HEK293 (cell line): ENCODE results near the gene PFN1.

Experiments
- GLIS1 ChIP-seq: fragments of 450-650 bp; formaldehyde crosslinking; IDR thresholded peaks from 2 replicates; pipeline ENCODE4 v1.5.1; 2016; ENCODE audit warnings: missing biosample characterization, missing genetic modification characterization
- GLIS2 ChIP-seq: fragments of 450-650 bp; formaldehyde crosslinking; IDR thresholded peaks from 2 replicates; pipeline ENCODE4 v1.5.1; 2016; ENCODE audit warnings: missing biosample characterization, missing genetic modification characterization
- HIC1 ChIP-seq: fragments of 450-650 bp; formaldehyde crosslinking; IDR thresholded peaks from 2 replicates; pipeline ENCODE4 v1.5.1; 2016; ENCODE audit warnings: missing biosample characterization, missing genetic modification characterization
- IKZF3 ChIP-seq: fragments of 450-650 bp; IDR thresholded peaks from 2 replicates; pipeline ENCODE4 v1.5.0; 2018; ENCODE audit warnings: missing biosample characterization, mild to moderate bottlenecking, missing genetic modification characterization, moderate library complexity
- KLF16 ChIP-seq: fragments of 450-650 bp; formaldehyde crosslinking; IDR thresholded peaks from 2 replicates; pipeline ENCODE4 v1.5.1; 2017; ENCODE audit warnings: missing biosample characterization, missing genetic modification characterization
- REPIN1 ChIP-seq: fragments of 450-650 bp; formaldehyde crosslinking; IDR thresholded peaks from 2 replicates; pipeline ENCODE4 v1.5.1; 2017; ENCODE audit warnings: missing biosample characterization, missing genetic modification characterization, low read depth
- REST ChIP-seq: fragments of 450-650 bp; formaldehyde crosslinking; IDR thresholded peaks from 2 replicates; pipeline ENCODE4 v1.5.1; 2016; ENCODE audit warnings: missing biosample characterization, missing genetic modification characterization
- ZBTB44 ChIP-seq: fragments of 450-650 bp; IDR thresholded peaks from 2 replicates; pipeline ENCODE4 v1.5.1; 2018; ENCODE audit warnings: missing biosample characterization, mild to moderate bottlenecking, missing genetic modification characterization
- ZEB2 ChIP-seq: fragments of 450-650 bp; formaldehyde crosslinking; IDR thresholded peaks from 2 replicates; pipeline ENCODE4 v1.5.1; 2016; ENCODE audit warnings: missing biosample characterization, missing genetic modification characterization
- ZFP37 ChIP-seq: fragments of 450-650 bp; formaldehyde crosslinking; IDR thresholded peaks from 2 replicates; pipeline ENCODE4 v1.5.1; 2016; ENCODE audit warnings: missing biosample characterization, missing genetic modification characterization
- ZNF155 ChIP-seq: fragments of 450-650 bp; formaldehyde crosslinking; IDR thresholded peaks from 2 replicates; pipeline ENCODE4 v1.5.1; 2016; ENCODE audit warnings: missing biosample characterization, missing genetic modification characterization
- ZNF2 ChIP-seq: fragments of 450-650 bp; formaldehyde crosslinking; IDR thresholded peaks from 2 replicates; pipeline ENCODE4 v1.5.1; 2016; ENCODE audit warnings: missing biosample characterization, missing genetic modification characterization
- ZNF202 ChIP-seq: fragments of 450-650 bp; formaldehyde crosslinking; IDR thresholded peaks from 2 replicates; pipeline ENCODE4 v1.5.1; 2016; ENCODE audit warnings: missing biosample characterization, missing genetic modification characterization, borderline replicate concordance
- ZNF24 ChIP-seq: fragments of 450-650 bp; formaldehyde crosslinking; IDR thresholded peaks from 2 replicates; pipeline ENCODE4 v1.5.1; 2016; ENCODE audit warnings: missing biosample characterization, missing genetic modification characterization
- ZNF391 ChIP-seq: fragments of 450-650 bp; formaldehyde crosslinking; IDR thresholded peaks from 2 replicates; pipeline ENCODE4 v1.5.1; 2016; ENCODE audit warnings: low read depth, missing biosample characterization, missing genetic modification characterization, borderline replicate concordance
- ZNF398 ChIP-seq: fragments of 450-650 bp; formaldehyde crosslinking; IDR thresholded peaks from 2 replicates; pipeline ENCODE4 v1.5.1; 2017; ENCODE audit warnings: missing biosample characterization, missing genetic modification characterization
- ZNF433 ChIP-seq: fragments of 450-650 bp; formaldehyde crosslinking; IDR thresholded peaks from 2 replicates; pipeline ENCODE4 v1.5.1; 2016; ENCODE audit warnings: missing biosample characterization, missing genetic modification characterization, low read depth
- ZNF660 ChIP-seq: fragments of 450-650 bp; IDR thresholded peaks from 2 replicates; pipeline ENCODE4 v1.5.1; 2018; ENCODE audit warnings: missing biosample characterization, mild to moderate bottlenecking, missing genetic modification characterization
- ZNF837 ChIP-seq: fragments of 450-650 bp; formaldehyde crosslinking; IDR thresholded peaks from 2 replicates; pipeline ENCODE4 v1.5.1; 2016; ENCODE audit warnings: missing biosample characterization, missing genetic modification characterization
- TF ChIP-seq, protein P1 (sequence below): fragments of 450-650 bp; formaldehyde crosslinking; IDR thresholded peaks from 2 replicates; pipeline ENCODE4 v1.5.1; 2016; ENCODE audit warnings: missing biosample characterization, missing genetic modification characterization
- TF ChIP-seq, protein P2 (sequence below): IDR thresholded peaks from 2 replicates; pipeline ENCODE4 v1.6.1; 2011; ENCODE audit warnings: mild to moderate bottlenecking, low read depth, low read length, borderline replicate concordance

The PFN1 gene

DNA sequence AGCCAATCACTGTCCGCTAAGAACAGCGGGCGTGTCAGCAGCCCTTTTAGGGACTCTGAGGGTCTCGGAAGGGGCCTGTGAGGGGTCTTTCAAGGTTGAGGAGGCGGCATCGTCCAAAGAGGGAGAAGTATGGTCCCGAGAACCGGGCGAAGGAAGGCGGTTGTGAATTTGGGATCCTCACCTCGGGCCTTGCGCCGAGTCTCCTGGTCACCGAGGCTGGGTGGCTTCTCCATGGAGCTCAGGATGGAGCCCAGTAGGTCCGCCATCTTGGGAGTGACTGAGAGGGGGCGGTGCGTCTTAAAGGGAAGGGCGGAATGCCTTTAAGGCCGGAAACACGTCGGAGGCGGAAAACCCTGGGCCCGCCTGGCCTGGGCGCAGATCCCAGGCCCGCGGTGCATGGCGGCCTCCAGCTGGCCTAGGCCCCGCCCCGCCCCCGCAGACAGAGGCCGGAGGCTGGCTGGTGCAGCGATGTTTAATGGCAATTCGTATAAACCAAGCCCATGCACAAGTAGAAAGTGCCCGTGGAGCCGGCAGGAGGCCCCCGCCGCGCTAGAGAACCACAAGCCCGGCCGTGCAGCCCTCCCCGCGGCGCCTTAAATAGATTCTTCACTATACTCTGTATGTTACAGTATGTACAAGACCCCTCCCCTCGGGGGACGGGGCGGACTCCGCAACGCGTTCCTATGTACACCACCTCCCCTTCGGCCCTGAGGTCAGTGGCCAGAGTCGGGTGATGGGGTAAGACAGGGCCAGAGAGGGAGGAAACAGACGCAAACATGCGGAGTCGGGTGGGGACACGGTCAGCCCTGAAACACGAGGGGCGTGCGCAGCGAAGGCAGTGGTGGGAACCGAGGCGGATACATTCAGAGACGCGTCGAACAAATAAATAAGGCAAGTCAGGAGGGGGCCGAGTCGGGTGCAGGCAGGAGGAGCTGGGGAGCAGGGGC is 19.5 kb upstream of the PFN1 start, which contains the start of gene SPAG7 (continued):
- TF ChIP-seq IKZF3, result peak; percentile 82
- TF ChIP-seq ZNF202 (tag by site-specific recombination), result no peak
- peak; percentile 39; the same call in 1 of the 2 replicates for TF ChIP-seq GLIS2 (tag by site-specific recombination)
- TF ChIP-seq KLF16 (tag by site-specific recombination), result peak; percentile 97
- peak; percentile 96 for TF ChIP-seq ZNF660 (tag by site-specific recombination)
- peak; percentile 42; the same call in 1 of the 2 replicates for TF ChIP-seq ZEB2 (tag by site-specific recombination)
- TF ChIP-seq, protein P1, sequence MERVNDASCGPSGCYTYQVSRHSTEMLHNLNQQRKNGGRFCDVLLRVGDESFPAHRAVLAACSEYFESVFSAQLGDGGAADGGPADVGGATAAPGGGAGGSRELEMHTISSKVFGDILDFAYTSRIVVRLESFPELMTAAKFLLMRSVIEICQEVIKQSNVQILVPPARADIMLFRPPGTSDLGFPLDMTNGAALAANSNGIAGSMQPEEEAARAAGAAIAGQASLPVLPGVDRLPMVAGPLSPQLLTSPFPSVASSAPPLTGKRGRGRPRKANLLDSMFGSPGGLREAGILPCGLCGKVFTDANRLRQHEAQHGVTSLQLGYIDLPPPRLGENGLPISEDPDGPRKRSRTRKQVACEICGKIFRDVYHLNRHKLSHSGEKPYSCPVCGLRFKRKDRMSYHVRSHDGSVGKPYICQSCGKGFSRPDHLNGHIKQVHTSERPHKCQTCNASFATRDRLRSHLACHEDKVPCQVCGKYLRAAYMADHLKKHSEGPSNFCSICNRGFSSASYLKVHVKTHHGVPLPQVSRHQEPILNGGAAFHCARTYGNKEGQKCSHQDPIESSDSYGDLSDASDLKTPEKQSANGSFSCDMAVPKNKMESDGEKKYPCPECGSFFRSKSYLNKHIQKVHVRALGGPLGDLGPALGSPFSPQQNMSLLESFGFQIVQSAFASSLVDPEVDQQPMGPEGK, result peak; percentile 85
- TF ChIP-seq REPIN1, result peak; percentile 41; the same call in 1 of the 2 replicates
- TF ChIP-seq ZNF2 (tag by site-specific recombination), result peak; percentile 92
- peak; percentile 67 for TF ChIP-seq ZNF24 (tag by site-specific recombination)
- peak; percentile 74 for TF ChIP-seq GLIS1
- TF ChIP-seq, protein P2, sequence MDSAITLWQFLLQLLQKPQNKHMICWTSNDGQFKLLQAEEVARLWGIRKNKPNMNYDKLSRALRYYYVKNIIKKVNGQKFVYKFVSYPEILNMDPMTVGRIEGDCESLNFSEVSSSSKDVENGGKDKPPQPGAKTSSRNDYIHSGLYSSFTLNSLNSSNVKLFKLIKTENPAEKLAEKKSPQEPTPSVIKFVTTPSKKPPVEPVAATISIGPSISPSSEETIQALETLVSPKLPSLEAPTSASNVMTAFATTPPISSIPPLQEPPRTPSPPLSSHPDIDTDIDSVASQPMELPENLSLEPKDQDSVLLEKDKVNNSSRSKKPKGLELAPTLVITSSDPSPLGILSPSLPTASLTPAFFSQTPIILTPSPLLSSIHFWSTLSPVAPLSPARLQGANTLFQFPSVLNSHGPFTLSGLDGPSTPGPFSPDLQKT, result peak; percentile 71; the same call in 1 of the 2 replicates
- TF ChIP-seq ZNF398 (tag by site-specific recombination), result 0 out of 2 replicates have a peak, but pooled peaks have one; percentile 19
- TF ChIP-seq ZBTB44 (tag by site-specific recombination), result peak; percentile 93
- TF ChIP-seq REST (tag by site-specific recombination), result 0 out of 2 replicates have a peak, but pooled peaks have one; percentile 10
- TF ChIP-seq ZNF433 (tag by site-specific recombination), result no peak
- TF ChIP-seq HIC1 (tag by site-specific recombination), result 0 out of 2 replicates have a peak, but pooled peaks have one; percentile 20
- peak; percentile 40; the same call in 1 of the 2 replicates for TF ChIP-seq ZNF391 (tag by site-specific recombination)
- no peak for TF ChIP-seq ZNF155
- peak; percentile 23; the same call in 1 of the 2 replicates for TF ChIP-seq ZFP37 (tag by site-specific recombination)
- no peak for TF ChIP-seq ZNF837 (tag by site-specific recombination)
